Measurements from ENCODE around the gene RFX5.

- TF ChIP-seq ZNF140 (tag by site-specific recombination; IDR thresholded peaks at IDR 0.05): 0 out of 2 replicates have a peak, but pooled peaks have one; percentile 24
- TF ChIP-seq CTCF (tag by site-specific recombination; IDR thresholded peaks at IDR 0.05): no peak; the same call in 1 of the 2 replicates
These were observed 25.2 kb upstream of the RFX5 start, which contains the start of gene SELENBP1 for GRCh38 chr1:151372058-151372934.
